Activated T-cell treated with anti-CD3 and anti-CD28 coated beads for 1 hour (primary cell): ENCODE results near the gene FNDC5.

Source experiments
- DNase-seq: peaks from one replicate; pipeline ENCODE4 v3.0.0-alpha.2; 2020; ENCODE audit warnings: low read depth

FNDC5 gene

GRCh38 chr1:32897082-32898049 lies 26.7 kb upstream of the FNDC5 start:
- no peak for DNase-seq

GRCh38 chr1:32896451-32896850 lies 25.7 kb upstream of the FNDC5 start:
- no peak for DNase-seq

- no peak for DNase-seq
Observed at GRCh38 chr1:32895325-32896215, 24.9 kb upstream of the FNDC5 start.

GRCh38 chr1:32894681-32895080 lies 24.0 kb upstream of the FNDC5 start:
- DNase-seq: no peak

- DNase-seq: no peak
Observed at GRCh38 chr1:32894019-32894600, 23.4 kb upstream of the FNDC5 start.

GRCh38 chr1:32893198-32894018 lies 22.7 kb upstream of the FNDC5 start:
- no peak for DNase-seq

- no peak for DNase-seq
Observed at GRCh38 chr1:32892368-32893197, 21.9 kb upstream of the FNDC5 start.

- DNase-seq: no peak
Observed at GRCh38 chr1:32891630-32892029, 20.9 kb upstream of the FNDC5 start.

GRCh38 chr1:32891241-32891570 lies 20.5 kb upstream of the FNDC5 start:
- no peak for DNase-seq

- DNase-seq: no peak
Observed at GRCh38 chr1:32890516-32891240, 20.0 kb upstream of the FNDC5 start.

- no peak for DNase-seq
Observed at GRCh38 chr1:32889731-32890278, 19.1 kb upstream of the FNDC5 start.

GRCh38 chr1:32888677-32889420 lies 18.1 kb upstream of the FNDC5 start:
- no peak for DNase-seq

GRCh38 chr1:32888134-32888533 lies 17.4 kb upstream of the FNDC5 start:
- no peak for DNase-seq

- DNase-seq: no peak
Observed at GRCh38 chr1:32887623-32888022, 16.9 kb upstream of the FNDC5 start.

GRCh38 chr1:32886828-32887414 lies 16.2 kb upstream of the FNDC5 start:
- DNase-seq: no peak

GRCh38 chr1:32886004-32886827 lies 15.5 kb upstream of the FNDC5 start, which contains the start of gene HPCA:
TSS of gene HPCA (plus strand) at chr1:32886491. CDS start at chr1:32888899, 2,408 bp downstream.
- DNase-seq: no peak

- DNase-seq: no peak
Observed at GRCh38 chr1:32885676-32886003, 14.9 kb upstream of the FNDC5 start.

- DNase-seq: no peak
Observed at GRCh38 chr1:32884726-32885125, 14.0 kb upstream of the FNDC5 start.
